GM23338 (cell line): Measurements from ENCODE around the gene ZNF692. TPM values are rescaled to one million over a fixed set of nuclear protein-coding genes. Genes with fewer than 3 reads are reported as not detected.
"Not testable (repeated sequence)": the region's sequence is repeated elsewhere in the genome, so short reads cannot be mapped to it uniquely, and the experiment has no call there.

ENCODE experiments used
- ATAC-seq: fragments of 200-7000 bp; cut with Tn5 transposase; 3 replicates; pipeline ENCODE4 v1.9.1; 2020
- DNase-seq: peaks from one replicate; pipeline ENCODE4 v3.0.0-alpha.2; 2015; ENCODE audit warnings: low spot score
- H2AFZ ChIP-seq: fragments of 200-600 bp; sonication (generic); 2 replicates; pipeline ENCODE4 v1.8.0; 2016; ENCODE audit warnings: antibody characterized with exemption, mild to moderate bottlenecking, moderate library complexity
- H3F3A ChIP-seq: fragments of 200-600 bp; sonication (generic); replicated peaks from 2 replicates; pipeline ENCODE4 v1.8.0; 2017; ENCODE audit warnings: antibody characterized with exemption, mixed run types, low read depth
- H3K27ac ChIP-seq: fragments of 200-600 bp; sonication (generic); 2 replicates; pipeline ENCODE4 v1.6.1; 2016; ENCODE audit warnings: low read depth
- H3K27me3 ChIP-seq: fragments of 200-600 bp; sonication (generic); 2 replicates; pipeline ENCODE4 v1.8.0; 2016; ENCODE audit warnings: mild to moderate bottlenecking, mixed run types, moderate library complexity; ENCODE audit not compliant: insufficient read depth
- H3K36me3 ChIP-seq: fragments of 200-600 bp; sonication (generic); 2 replicates; pipeline ENCODE4 v1.8.0; 2016; ENCODE audit warnings: mild to moderate bottlenecking; ENCODE audit not compliant: insufficient read depth
- H3K4me1 ChIP-seq: fragments of 200-600 bp; sonication (generic); 2 replicates; pipeline ENCODE4 v1.8.0; 2016; ENCODE audit warnings: mild to moderate bottlenecking, moderate library complexity; ENCODE audit not compliant: insufficient read depth
- H3K4me2 ChIP-seq: fragments of 200-600 bp; sonication (generic); 2 replicates; pipeline ENCODE4 v1.7.1; 2017; ENCODE audit warnings: mixed run types
- H3K4me3 ChIP-seq: fragments of 200-600 bp; sonication (generic); 2 replicates; pipeline ENCODE4 v1.6.1; 2016; ENCODE audit warnings: mixed run types
- H3K79me2 ChIP-seq: fragments of 200-600 bp; sonication (generic); replicated peaks from 2 replicates; pipeline ENCODE4 v1.8.0; 2017; ENCODE audit warnings: mild to moderate bottlenecking; ENCODE audit not compliant: insufficient read depth
- H3K9me2 ChIP-seq: fragments of 200-600 bp; sonication (generic); 2 replicates; pipeline ENCODE4 v1.8.0; 2017; ENCODE audit not compliant: insufficient read depth
- H4K20me1 ChIP-seq: fragments of 200-600 bp; sonication (generic); replicated peaks from 2 replicates; pipeline ENCODE4 v1.8.0; 2017; ENCODE audit warnings: mild to moderate bottlenecking; ENCODE audit not compliant: insufficient read depth
- H3K27ac Mint-ChIP-seq: 2 replicates; pipeline ENCODE4 v1.8.0; 2020; ENCODE audit warnings: inconsistent platforms, mild to moderate bottlenecking, moderate library complexity, mixed read lengths
- H3K27me3 Mint-ChIP-seq: 3 replicates; pipeline ENCODE4 v1.8.0; 2022; ENCODE audit warnings: low read depth, mild to moderate bottlenecking, moderate library complexity, mixed read lengths, inconsistent platforms; ENCODE audit not compliant: insufficient read depth, poor library complexity
- H3K36me3 Mint-ChIP-seq: 3 replicates; pipeline ENCODE4 v1.8.0; 2021; ENCODE audit warnings: low read depth, mild to moderate bottlenecking, inconsistent platforms, moderate library complexity, mixed read lengths
- H3K4me1 Mint-ChIP-seq: 3 replicates; pipeline ENCODE4 v1.8.0; 2020; ENCODE audit warnings: mild to moderate bottlenecking, inconsistent platforms, mixed read lengths
- H3K4me3 Mint-ChIP-seq: 3 replicates; pipeline ENCODE4 v1.8.0; 2021; ENCODE audit warnings: moderate library complexity, mild to moderate bottlenecking, inconsistent platforms, mixed read lengths
- H3K9me3 Mint-ChIP-seq: 3 replicates; pipeline ENCODE4 v1.8.0; 2020; ENCODE audit warnings: moderate library complexity, mild to moderate bottlenecking, inconsistent platforms, mixed read lengths
- CREB1 ChIP-seq: fragments of 250-450 bp; sonication (Bioruptor Pico); IDR thresholded peaks from 2 replicates; pipeline ENCODE4 v1.5.0; 2020; ENCODE audit warnings: low read depth, mild to moderate bottlenecking, moderate library complexity
- EZH2 ChIP-seq: fragments of 200-600 bp; sonication (generic); IDR thresholded peaks from one replicate; pipeline ENCODE4 v1.8.0; 2017; ENCODE audit warnings: antibody characterized with exemption, mild to moderate bottlenecking, low read depth; ENCODE audit not compliant: unreplicated experiment
- STAT1 ChIP-seq: IDR thresholded peaks from one replicate; pipeline ENCODE4 v1.6.1; 2016; ENCODE audit warnings: antibody characterized with exemption; ENCODE audit not compliant: unreplicated experiment
- ZNF114 ChIP-seq: fragments of 250-450 bp; sonication (Bioruptor Pico); IDR thresholded peaks from 2 replicates; pipeline ENCODE4 v1.5.0; 2020; ENCODE audit warnings: mild to moderate bottlenecking, moderate library complexity
- polyA plus RNA-seq: library from polyadenylated mRNA; unstranded; fragments of >200 nt; fragmentation: Nextera tagmentation; extraction: Ambion mirVana; gene quantifications from 2 replicates; pipeline ENCODE4 v1.2.1, GENCODE V29; 2016
- total RNA-seq: library from RNA; depleted of rRNA; stranded (reverse); fragments of >200 nt; shearing (Covaris generic); gene quantifications from 2 replicates; pipeline ENCODE4 v1.2.3, GENCODE V29; 2014
- TF ChIP-seq, protein P1 (sequence below): IDR thresholded peaks from 2 replicates; pipeline ENCODE4 v1.6.1; 2016; ENCODE audit warnings: antibody characterized with exemption
- TF ChIP-seq, protein P2 (sequence below): IDR thresholded peaks from one replicate; pipeline ENCODE4 v1.6.1; 2018; ENCODE audit warnings: antibody characterized with exemption; ENCODE audit not compliant: unreplicated experiment

ZNF692 gene
- total and polyA plus RNA-seq, 2 experiments from 2014 or later: 41.2 to 57.1 TPM

- H3K27me3 Mint-ChIP-seq, H3K27ac ChIP-seq, H3K36me3 Mint-ChIP-seq, H3K79me2 ChIP-seq, H3K4me3 ChIP-seq, H3K9me3 Mint-ChIP-seq, H3K4me3 Mint-ChIP-seq, H3K27ac Mint-ChIP-seq, H3F3A ChIP-seq, H3K9me2 ChIP-seq, H3K4me2 ChIP-seq, DNase-seq, ATAC-seq, H3K27me3 ChIP-seq, H3K36me3 ChIP-seq, H4K20me1 ChIP-seq: not testable (repeated sequence)
- peaks cover 25% of the 10 kb centered on the region for H3K4me1 Mint-ChIP-seq
- Histone ChIP-seq H2AFZ (peak overlapping the region; percentile 82; the same call in 1 of the 2 replicates), H3K4me1 (peaks cover 23% of the 10 kb centered on the region)
These were observed 31.0 kb upstream of the ZNF692 start for GRCh38 chr1:248889914-248890243.

DNA sequence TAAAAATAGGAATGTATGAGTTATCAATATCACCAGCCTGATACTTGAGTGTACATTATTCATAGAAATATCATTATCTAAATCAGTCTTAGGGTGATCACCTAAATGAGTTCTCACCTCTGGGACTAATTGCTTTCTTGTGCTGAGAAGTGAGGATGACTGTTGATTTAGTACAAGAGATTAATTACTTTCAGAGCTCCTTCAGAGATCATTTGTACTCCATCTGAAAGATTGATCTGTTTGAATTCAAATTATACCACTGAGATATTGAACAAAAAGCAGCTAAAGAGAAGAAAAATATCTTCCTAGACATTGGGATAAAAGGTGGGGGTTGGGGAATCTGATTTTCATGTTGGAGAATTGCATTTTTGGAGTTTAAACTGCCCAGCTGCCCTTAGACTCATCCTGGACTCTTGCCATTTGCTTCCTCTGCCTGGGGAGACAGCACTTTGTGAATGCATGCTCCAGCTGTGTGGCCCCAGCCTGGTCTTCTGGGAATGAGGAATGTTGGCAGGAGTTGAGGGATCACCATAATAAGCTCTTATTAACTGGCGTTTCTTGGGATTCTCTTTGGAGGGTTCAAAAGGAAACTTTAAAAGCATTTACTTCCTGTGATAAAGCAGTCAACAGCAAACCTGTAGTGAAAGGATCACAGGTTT lies 27.5 kb upstream of the ZNF692 start:
- Histone ChIP-seq H3K79me2 (no peaks in the 10 kb centered on the region), H3K4me1 (peaks cover 23% of the 10 kb centered on the region), H3F3A (no peaks in the 10 kb centered on the region), H3K4me3 (no peak overlapping the region), H3K27me3 (no peaks in the 10 kb centered on the region), H3K27ac (peak overlapping the region; percentile 80; the same call in 1 of the 2 replicates), H3K36me3 (no peaks in the 10 kb centered on the region), H3K9me2 (no peaks in the 10 kb centered on the region), H2AFZ (peak overlapping the region; percentile 83), H3K4me2 (peak overlapping the region; percentile 40), H4K20me1 (no peaks in the 10 kb centered on the region)
- no peak overlapping the region for H3K4me3 Mint-ChIP-seq
- DNase-seq (peak; percentile 36), ATAC-seq (peak; percentile 69)
- peaks cover 4% of the 10 kb centered on the region for H3K27me3 Mint-ChIP-seq
- H3K27ac Mint-ChIP-seq: peak overlapping the region; percentile 63
- H3K9me3 Mint-ChIP-seq: no peaks in the 10 kb centered on the region
- no peaks in the 10 kb centered on the region for H3K36me3 Mint-ChIP-seq
- TF ChIP-seq, protein P1, sequence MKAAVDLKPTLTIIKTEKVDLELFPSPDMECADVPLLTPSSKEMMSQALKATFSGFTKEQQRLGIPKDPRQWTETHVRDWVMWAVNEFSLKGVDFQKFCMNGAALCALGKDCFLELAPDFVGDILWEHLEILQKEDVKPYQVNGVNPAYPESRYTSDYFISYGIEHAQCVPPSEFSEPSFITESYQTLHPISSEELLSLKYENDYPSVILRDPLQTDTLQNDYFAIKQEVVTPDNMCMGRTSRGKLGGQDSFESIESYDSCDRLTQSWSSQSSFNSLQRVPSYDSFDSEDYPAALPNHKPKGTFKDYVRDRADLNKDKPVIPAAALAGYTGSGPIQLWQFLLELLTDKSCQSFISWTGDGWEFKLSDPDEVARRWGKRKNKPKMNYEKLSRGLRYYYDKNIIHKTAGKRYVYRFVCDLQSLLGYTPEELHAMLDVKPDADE: no peak
- TF ChIP-seq STAT1 (no peak), CREB1 (no peak), EZH2 (no peak), ZNF114 (CRISPR knock-in tag) (no peak)
- TF ChIP-seq, protein P2, sequence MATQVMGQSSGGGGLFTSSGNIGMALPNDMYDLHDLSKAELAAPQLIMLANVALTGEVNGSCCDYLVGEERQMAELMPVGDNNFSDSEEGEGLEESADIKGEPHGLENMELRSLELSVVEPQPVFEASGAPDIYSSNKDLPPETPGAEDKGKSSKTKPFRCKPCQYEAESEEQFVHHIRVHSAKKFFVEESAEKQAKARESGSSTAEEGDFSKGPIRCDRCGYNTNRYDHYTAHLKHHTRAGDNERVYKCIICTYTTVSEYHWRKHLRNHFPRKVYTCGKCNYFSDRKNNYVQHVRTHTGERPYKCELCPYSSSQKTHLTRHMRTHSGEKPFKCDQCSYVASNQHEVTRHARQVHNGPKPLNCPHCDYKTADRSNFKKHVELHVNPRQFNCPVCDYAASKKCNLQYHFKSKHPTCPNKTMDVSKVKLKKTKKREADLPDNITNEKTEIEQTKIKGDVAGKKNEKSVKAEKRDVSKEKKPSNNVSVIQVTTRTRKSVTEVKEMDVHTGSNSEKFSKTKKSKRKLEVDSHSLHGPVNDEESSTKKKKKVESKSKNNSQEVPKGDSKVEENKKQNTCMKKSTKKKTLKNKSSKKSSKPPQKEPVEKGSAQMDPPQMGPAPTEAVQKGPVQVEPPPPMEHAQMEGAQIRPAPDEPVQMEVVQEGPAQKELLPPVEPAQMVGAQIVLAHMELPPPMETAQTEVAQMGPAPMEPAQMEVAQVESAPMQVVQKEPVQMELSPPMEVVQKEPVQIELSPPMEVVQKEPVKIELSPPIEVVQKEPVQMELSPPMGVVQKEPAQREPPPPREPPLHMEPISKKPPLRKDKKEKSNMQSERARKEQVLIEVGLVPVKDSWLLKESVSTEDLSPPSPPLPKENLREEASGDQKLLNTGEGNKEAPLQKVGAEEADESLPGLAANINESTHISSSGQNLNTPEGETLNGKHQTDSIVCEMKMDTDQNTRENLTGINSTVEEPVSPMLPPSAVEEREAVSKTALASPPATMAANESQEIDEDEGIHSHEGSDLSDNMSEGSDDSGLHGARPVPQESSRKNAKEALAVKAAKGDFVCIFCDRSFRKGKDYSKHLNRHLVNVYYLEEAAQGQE: no peak
- H3K4me1 Mint-ChIP-seq: peaks cover 28% of the 10 kb centered on the region
